Brain microvascular endothelial cell (primary cell): ENCODE data around the gene KCNB1.

Experiments used
- DNase-seq: peaks from one replicate; pipeline ENCODE4 v3.0.0-alpha.2; 2020
- H3K27ac ChIP-seq: fragments of 250-450 bp; sonication (Bioruptor Pico); 2 replicates; pipeline ENCODE4 v1.5.1; 2020; ENCODE audit warnings: mild to moderate bottlenecking, moderate library complexity
- H3K27me3 ChIP-seq: fragments of 250-450 bp; sonication (Bioruptor Pico); replicated peaks from 2 replicates; pipeline ENCODE4 v1.5.1; 2020; ENCODE audit warnings: mild to moderate bottlenecking
- H3K36me3 ChIP-seq: fragments of 250-450 bp; sonication (Bioruptor Pico); replicated peaks from 2 replicates; pipeline ENCODE4 v1.5.1; 2020; ENCODE audit warnings: mild to moderate bottlenecking
- H3K4me3 ChIP-seq: 2 replicates; pipeline ENCODE4 v1.5.1; 2011; ENCODE audit warnings: low read depth, mild to moderate bottlenecking, control low read depth, low read length, moderate library complexity
- CTCF ChIP-seq: IDR thresholded peaks from 2 replicates; pipeline ENCODE4 v1.5.1; 2011; ENCODE audit warnings: low read depth, mild to moderate bottlenecking, moderate library complexity, low read length, control low read depth, inconsistent platforms; ENCODE audit errors: missing control alignments
- in situ Hi-C: cut with HindIII; loops from 2 replicates; pipeline ENCODE4 v1.10.0; 2017; ENCODE audit warnings: low sequenced_read_pairs, low pct_ligation_motif_present

Gene KCNB1

GRCh38 chr20:49360242-49360968 lies 122.1 kb downstream of the KCNB1 start:
- H3K27ac ChIP-seq = no peak overlapping the region
- peaks cover 6% of the 10 kb centered on the region for H3K27me3 ChIP-seq
- in situ Hi-C loops = no loop called here
- no peak for DNase-seq
- H3K4me3 ChIP-seq = no peak overlapping the region
- no peak for TF ChIP-seq CTCF
- H3K36me3 ChIP-seq = no peaks in the 10 kb centered on the region

- TF ChIP-seq CTCF = no peak
- DNase-seq = no peak
- Histone ChIP-seq H3K4me3 (no peak overlapping the region), H3K27me3 (no peaks in the 10 kb centered on the region), H3K27ac (no peak overlapping the region), H3K36me3 (no peaks in the 10 kb centered on the region)
- in situ Hi-C loops = no loop called here
These were observed 125.8 kb downstream of the KCNB1 start for GRCh38 chr20:49356676-49357075.

GRCh38 chr20:49354673-49355072 lies 127.8 kb downstream of the KCNB1 start:
- in situ Hi-C loops = no loop called here
- Histone ChIP-seq H3K4me3 (no peak overlapping the region), H3K27ac (no peak overlapping the region), H3K27me3 (no peaks in the 10 kb centered on the region), H3K36me3 (no peaks in the 10 kb centered on the region)
- TF ChIP-seq CTCF = no peak
- DNase-seq = no peak

- in situ Hi-C loops = no loop called here
- no peak overlapping the region for H3K27ac ChIP-seq
- no peaks in the 10 kb centered on the region for H3K36me3 ChIP-seq
- no peak overlapping the region for H3K4me3 ChIP-seq
- H3K27me3 ChIP-seq = no peaks in the 10 kb centered on the region
- peak; percentile 13 for TF ChIP-seq CTCF
- DNase-seq = no peak
These were observed 129.1 kb downstream of the KCNB1 start for GRCh38 chr20:49353348-49353747.

GRCh38 chr20:49352751-49353150 lies 129.7 kb downstream of the KCNB1 start:
- no peaks in the 10 kb centered on the region for H3K27me3 ChIP-seq

More at GRCh38 chr20:49352751-49353150, 129.7 kb downstream of the KCNB1 start:
- no peak overlapping the region for H3K27ac ChIP-seq
- H3K36me3 ChIP-seq = no peaks in the 10 kb centered on the region
- no peak overlapping the region for H3K4me3 ChIP-seq
- no peak for TF ChIP-seq CTCF
- in situ Hi-C loops = no loop called here
- DNase-seq = no peak
